NCI-H2227 (cell line): ENCODE results near the gene LMNTD2.

Experiments
- DNase-seq: peaks from one replicate; lab custom pipeline; 2025; ENCODE audit not compliant: unreplicated experiment; lab: John Stamatoyannopoulos, UW

LMNTD2 gene

GRCh38 chr11:587546-587945 lies 27.0 kb upstream of the LMNTD2 start:
- no peak for DNase-seq

- no peak for DNase-seq
Measured at GRCh38 chr11:586376-587316, 26.1 kb upstream of the LMNTD2 start.

GRCh38 chr11:584287-584686 lies 23.7 kb upstream of the LMNTD2 start:
- no peak for DNase-seq

- no peak for DNase-seq
Measured at GRCh38 chr11:581752-582151, 21.2 kb upstream of the LMNTD2 start.

GRCh38 chr11:581342-581741 lies 20.8 kb upstream of the LMNTD2 start:
- no peak for DNase-seq

GRCh38 chr11:579830-580601 lies 19.5 kb upstream of the LMNTD2 start:
- no peak for DNase-seq

- DNase-seq = no peak
Measured at GRCh38 chr11:578276-579035, 17.9 kb upstream of the LMNTD2 start.

- no peak for DNase-seq
Measured at GRCh38 chr11:577611-577894, 17.0 kb upstream of the LMNTD2 start.

GRCh38 chr11:576811-577610 lies 16.5 kb upstream of the LMNTD2 start:
- DNase-seq = no peak

- peak; percentile 97 for DNase-seq
Measured at GRCh38 chr11:575996-576768, 15.6 kb upstream of the LMNTD2 start, which contains the start of gene PHRF1. TSS of gene PHRF1 (plus strand) at chr11:576470. CDS start at chr11:581513, 5,043 bp downstream.

- DNase-seq = peak; percentile 93
Measured at GRCh38 chr11:575313-575995, 14.9 kb upstream of the LMNTD2 start.

GRCh38 chr11:574632-575312 lies 14.2 kb upstream of the LMNTD2 start:
- no peak for DNase-seq

- DNase-seq = peak; percentile 63
Measured at GRCh38 chr11:574031-574570, 13.6 kb upstream of the LMNTD2 start.

GRCh38 chr11:573146-573759 lies 12.7 kb upstream of the LMNTD2 start:
- DNase-seq = no peak

- DNase-seq = no peak
Measured at GRCh38 chr11:571802-572185, 11.3 kb upstream of the LMNTD2 start.

GRCh38 chr11:569158-569885 lies 8.8 kb upstream of the LMNTD2 start:
- DNase-seq = no peak
